Esophagus squamous epithelium (tissue), 5 donors: Measurements from ENCODE around the gene FFAR4. TPM values are rescaled to one million over a fixed set of nuclear protein-coding genes. Genes with fewer than 3 reads are reported as not detected.

Source experiments
- DNase-seq: peaks from one replicate; lab custom pipeline; 2025; lab: John Stamatoyannopoulos, UW
- H3K27ac ChIP-seq, 4 donors: fragments of 200-600 bp; sonication (generic); one replicate each; pipeline ENCODE4 v1.5.1; 2016 to 2019; ENCODE audit warnings: mild to moderate bottlenecking in 1 of 4
- H3K27me3 ChIP-seq, 4 donors: fragments of 200-600 bp; sonication (generic); 1 replicate in 3 of 4; 2 replicates in 1 of 4; pipeline versions ENCODE4 v1.5.1 to v1.6.0; 2017 to 2021; ENCODE audit warnings: antibody characterized with exemption in 1 of 4
- H3K36me3 ChIP-seq, 3 donors: fragments of 200-600 bp; sonication (generic); one replicate each; pipeline ENCODE4 v1.5.1; 2016 to 2019
- H3K4me1 ChIP-seq, 3 donors: fragments of 200-600 bp; sonication (generic); one replicate each; pipeline ENCODE4 v1.5.1; 2017 to 2019
- H3K4me3 ChIP-seq, 4 donors: fragments of 200-600 bp; sonication (generic); 1 replicate in 3 of 4; 2 replicates in 1 of 4; pipeline ENCODE4 v1.5.1; 2016 to 2019; ENCODE audit warnings: mild to moderate bottlenecking in 2 of 4, moderate library complexity in 1 of 4
- H3K9me3 ChIP-seq, 3 donors: fragments of 200-600 bp; sonication (generic); one replicate each; pipeline ENCODE4 v1.5.1; 2016 to 2019
- POLR2A ChIP-seq, 4 donors: fragments of 450-650 bp; IDR thresholded peaks; one replicate each; pipeline ENCODE4 v1.6.1; 2017; ENCODE audit warnings: antibody characterized with exemption in 4 of 4, mild to moderate bottlenecking in 4 of 4, moderate library complexity in 3 of 4
- WGBS, 2 donors: methylation state at CpG; one replicate each; pipeline ENCODE4 v1.1.5; 2018; 5-methylcytosine and 5-hydroxymethylcytosine counted together
- intact Hi-C: fragments of 100-400 bp; cut with DNase I; formaldehyde crosslinking; loops from one replicate; pipeline ENCODE4 v1.15.0; 2022
- total RNA-seq, 4 donors: library from RNA; depleted of rRNA; stranded (reverse); fragments of >200 nt; gene quantifications; one replicate each; pipeline ENCODE4 v1.1.0, GENCODE V29; 2016
- TF ChIP-seq, protein P1 (sequence below), 6 experiments: fragments of 450-650 bp in 4 of 6; fragments of 200-600 bp in 2 of 6; sonication (generic) in 2 of 6; IDR thresholded peaks; one replicate each; pipeline ENCODE4 v1.5.1; 2016 to 2019; ENCODE audit warnings: antibody characterized with exemption in 6 of 6, mild to moderate bottlenecking in 4 of 6, moderate library complexity in 4 of 6
- donor health status: DM: yes; HTN: yes; CAD: no.

FFAR4 gene
- total RNA-seq, 4 donors from 2014 or later, result 0.26 to 1.1 TPM; not detected in 2

DNA sequence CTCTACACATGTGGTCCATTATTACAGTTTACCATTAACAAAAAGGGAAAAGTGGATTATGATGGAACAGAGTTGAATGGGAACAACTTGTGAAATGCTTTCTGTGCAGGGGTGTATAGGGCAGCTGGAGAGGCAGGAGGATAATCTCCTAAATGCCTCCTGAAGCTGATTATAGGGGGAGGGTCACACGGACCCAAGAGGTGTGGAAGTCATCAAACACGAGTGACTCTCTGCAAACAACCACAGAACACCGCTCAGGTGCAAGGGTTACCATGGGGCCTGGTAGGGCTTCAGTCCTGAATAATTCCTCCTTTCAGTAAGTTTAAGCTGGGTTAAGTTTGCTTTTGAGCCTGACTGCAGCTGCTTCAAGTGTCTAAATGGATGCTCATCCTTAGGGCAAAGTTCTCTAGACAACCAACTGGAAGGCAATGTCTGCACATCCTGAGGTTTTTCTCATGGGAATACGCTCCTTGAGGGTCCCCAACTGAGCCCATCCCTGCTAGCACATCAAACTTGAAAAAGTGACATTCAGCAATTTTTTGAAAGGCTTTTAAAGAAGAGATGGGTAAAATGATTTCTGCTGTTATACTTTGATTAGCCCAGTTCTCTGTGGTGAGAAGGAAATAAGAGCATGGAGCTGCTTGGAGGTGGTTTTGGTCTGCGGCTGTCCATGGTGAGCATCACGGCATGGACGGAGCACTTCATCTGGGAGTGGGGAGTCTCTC lies 47.8 kb downstream of the FFAR4 start:
- Histone ChIP-seq H3K27me3 (no peaks in the 10 kb centered on the region), H3K4me3 (no peak overlapping the region), H3K36me3 (no peaks in the 10 kb centered on the region), H3K27ac (no peak overlapping the region), H3K9me3 (no peaks in the 10 kb centered on the region), H3K4me1 (no peaks in the 10 kb centered on the region)
- 69 to 81% methylated on average over 7 of the region's 7 CpGs for WGBS, 2 donors
- intact Hi-C loops, result no loop called here
- TF ChIP-seq POLR2A (IDR thresholded peaks at IDR 0.05), result no peak
- no peak for DNase-seq

- intact Hi-C loops, result no loop called here
- H3K27ac ChIP-seq, result no peak overlapping the region
- no peak overlapping the region for H3K4me3 ChIP-seq
- no peaks in the 10 kb centered on the region for H3K4me1 ChIP-seq
- 67 to 77% methylated on average over 5 of the region's 9 CpGs for WGBS, 2 donors
- no peak for TF ChIP-seq POLR2A (IDR thresholded peaks at IDR 0.05)
- TF ChIP-seq, protein P1, sequence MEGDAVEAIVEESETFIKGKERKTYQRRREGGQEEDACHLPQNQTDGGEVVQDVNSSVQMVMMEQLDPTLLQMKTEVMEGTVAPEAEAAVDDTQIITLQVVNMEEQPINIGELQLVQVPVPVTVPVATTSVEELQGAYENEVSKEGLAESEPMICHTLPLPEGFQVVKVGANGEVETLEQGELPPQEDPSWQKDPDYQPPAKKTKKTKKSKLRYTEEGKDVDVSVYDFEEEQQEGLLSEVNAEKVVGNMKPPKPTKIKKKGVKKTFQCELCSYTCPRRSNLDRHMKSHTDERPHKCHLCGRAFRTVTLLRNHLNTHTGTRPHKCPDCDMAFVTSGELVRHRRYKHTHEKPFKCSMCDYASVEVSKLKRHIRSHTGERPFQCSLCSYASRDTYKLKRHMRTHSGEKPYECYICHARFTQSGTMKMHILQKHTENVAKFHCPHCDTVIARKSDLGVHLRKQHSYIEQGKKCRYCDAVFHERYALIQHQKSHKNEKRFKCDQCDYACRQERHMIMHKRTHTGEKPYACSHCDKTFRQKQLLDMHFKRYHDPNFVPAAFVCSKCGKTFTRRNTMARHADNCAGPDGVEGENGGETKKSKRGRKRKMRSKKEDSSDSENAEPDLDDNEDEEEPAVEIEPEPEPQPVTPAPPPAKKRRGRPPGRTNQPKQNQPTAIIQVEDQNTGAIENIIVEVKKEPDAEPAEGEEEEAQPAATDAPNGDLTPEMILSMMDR (IDR thresholded peaks at IDR 0.05), result no peak
- H3K9me3 ChIP-seq, result no peaks in the 10 kb centered on the region
- DNase-seq, result no peak
- H3K36me3 ChIP-seq, result no peaks in the 10 kb centered on the region
- no peaks in the 10 kb centered on the region for H3K27me3 ChIP-seq
These were observed 49.2 kb downstream of the FFAR4 start for GRCh38 chr10:93615576-93616235.

DNA sequence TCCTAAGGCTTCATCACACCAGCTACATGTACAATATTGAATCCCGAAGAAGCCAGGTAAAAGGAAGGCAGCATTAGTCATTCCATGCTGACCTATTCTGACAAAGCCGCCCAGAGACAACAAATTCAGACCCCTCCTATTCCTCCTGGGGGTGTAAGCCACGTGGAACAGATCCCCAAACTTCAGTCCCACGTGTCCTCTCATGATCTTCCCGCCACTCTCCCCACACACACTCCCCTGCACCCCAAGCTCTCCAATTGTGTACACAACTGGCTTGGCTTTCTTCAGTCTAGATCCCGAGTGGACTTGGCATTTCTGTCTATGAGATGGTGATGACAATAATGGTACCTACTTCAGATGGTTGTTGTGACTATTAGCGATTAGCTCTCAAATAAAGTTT lies 54.5 kb downstream of the FFAR4 start:
- H3K36me3 ChIP-seq, result no peaks in the 10 kb centered on the region
- no peak overlapping the region for H3K4me3 ChIP-seq
- no peak for DNase-seq
- no peaks in the 10 kb centered on the region for H3K9me3 ChIP-seq
- intact Hi-C loops, result no loop called here
- peaks cover 0 to 3% (median 0%) of the 10 kb centered on the region in 4 donors for H3K27me3 ChIP-seq
- no peaks in the 10 kb centered on the region for H3K4me1 ChIP-seq
- no peak for TF ChIP-seq POLR2A (IDR thresholded peaks at IDR 0.05)
- TF ChIP-seq, protein P1 (IDR thresholded peaks at IDR 0.05), result no peak
- H3K27ac ChIP-seq, result no peak overlapping the region
- 63 to 66% methylated on average over 7 of the region's 7 CpGs for WGBS, 2 donors

GRCh38 chr10:93622942-93623341 lies 56.5 kb downstream of the FFAR4 start:
- WGBS, 2 donors, result 78 to 100% methylated on average over 1 of the region's 1 CpG
- no peaks in the 10 kb centered on the region for H3K9me3 ChIP-seq
- H3K4me1 ChIP-seq, result no peaks in the 10 kb centered on the region
- peaks cover 0 to 3% (median 0%) of the 10 kb centered on the region in 4 donors for H3K27me3 ChIP-seq
- no peaks in the 10 kb centered on the region for H3K36me3 ChIP-seq
- no peak overlapping the region for H3K4me3 ChIP-seq
- no peak for TF ChIP-seq POLR2A (IDR thresholded peaks at IDR 0.05)
- TF ChIP-seq, protein P1 (IDR thresholded peaks at IDR 0.05), result no peak
- intact Hi-C loops, result no loop called here
- no peak overlapping the region for H3K27ac ChIP-seq
- DNase-seq, result no peak

GRCh38 chr10:93628858-93629257 lies 62.4 kb downstream of the FFAR4 start:
- H3K4me1 ChIP-seq, result no peaks in the 10 kb centered on the region
- TF ChIP-seq, protein P1 (IDR thresholded peaks at IDR 0.05), result no peak
- TF ChIP-seq POLR2A (IDR thresholded peaks at IDR 0.05), result no peak
- DNase-seq, result no peak
- intact Hi-C loops, result no loop called here
- no peak overlapping the region for H3K27ac ChIP-seq
- H3K4me3 ChIP-seq, result no peak overlapping the region
- H3K27me3 ChIP-seq, result peaks cover 0 to 15% (median 0%) of the 10 kb centered on the region in 4 donors
- H3K36me3 ChIP-seq, result no peaks in the 10 kb centered on the region
- WGBS, 2 donors, result 75 to 100% methylated on average over 3 to 4 of the region's 4 CpGs
- H3K9me3 ChIP-seq, result no peaks in the 10 kb centered on the region
